GM19025 (cell line): ENCODE data around the gene SLC25A22.

Source experiments
- ATAC-seq: cut with Tn5 transposase; IDR thresholded peaks from one replicate; pipeline ENCODE4 v1.9.1; 2021; ENCODE audit warnings: mild to moderate bottlenecking, low read depth, moderate library complexity; ENCODE audit not compliant: unreplicated experiment

The SLC25A22 gene

DNA sequence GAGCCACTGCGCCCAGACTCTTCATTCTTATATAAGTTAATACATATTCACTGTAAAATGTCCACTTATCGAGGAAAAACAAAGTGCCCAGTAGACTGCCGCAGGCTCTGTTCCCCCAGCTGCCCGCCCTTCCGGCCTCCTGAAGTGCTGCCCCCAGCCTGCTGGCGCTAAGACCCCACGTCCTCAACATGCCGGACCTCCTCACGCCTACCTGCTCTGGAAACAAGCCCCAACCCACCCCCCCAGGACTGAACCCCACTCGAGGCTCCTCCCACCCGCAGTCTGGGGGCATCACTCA lies 21.9 kb downstream of the SLC25A22 start:
- ATAC-seq: no peak

DNA sequence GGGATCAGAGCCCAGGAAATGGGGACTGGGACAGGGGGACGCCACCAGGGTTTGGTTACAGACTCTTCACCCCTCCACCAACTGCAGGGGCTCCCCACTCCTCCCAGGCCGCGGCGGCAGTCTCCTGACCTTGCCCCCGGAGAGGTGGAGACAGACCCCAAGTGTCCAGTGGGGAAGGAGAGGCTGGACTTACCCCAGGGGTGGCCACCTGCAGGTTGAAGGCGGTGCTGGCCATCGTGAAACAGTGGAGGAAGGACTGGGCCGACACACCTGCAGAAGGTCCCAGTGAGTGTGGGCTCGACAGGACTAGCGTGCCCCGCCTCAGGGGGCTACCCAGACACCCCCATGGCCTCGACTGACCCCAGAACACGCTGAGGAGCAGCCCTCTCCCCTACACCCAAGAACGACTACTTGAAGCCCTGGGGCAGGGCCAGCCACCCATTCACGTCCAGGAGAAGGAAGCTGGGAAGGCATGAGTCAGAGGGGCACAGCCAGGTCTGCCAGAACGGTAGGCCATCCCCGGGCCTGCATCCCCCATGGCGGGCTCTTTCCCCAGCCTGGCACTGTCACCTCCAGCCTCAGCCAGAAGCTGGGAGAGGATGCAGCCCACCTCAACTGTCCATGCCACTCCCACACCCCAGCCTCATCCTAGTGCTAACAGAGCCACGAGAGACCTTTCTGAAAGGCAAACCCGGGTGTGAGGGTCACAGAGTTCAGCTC lies 23.0 kb downstream of the SLC25A22 start:
- ATAC-seq: no peak

DNA sequence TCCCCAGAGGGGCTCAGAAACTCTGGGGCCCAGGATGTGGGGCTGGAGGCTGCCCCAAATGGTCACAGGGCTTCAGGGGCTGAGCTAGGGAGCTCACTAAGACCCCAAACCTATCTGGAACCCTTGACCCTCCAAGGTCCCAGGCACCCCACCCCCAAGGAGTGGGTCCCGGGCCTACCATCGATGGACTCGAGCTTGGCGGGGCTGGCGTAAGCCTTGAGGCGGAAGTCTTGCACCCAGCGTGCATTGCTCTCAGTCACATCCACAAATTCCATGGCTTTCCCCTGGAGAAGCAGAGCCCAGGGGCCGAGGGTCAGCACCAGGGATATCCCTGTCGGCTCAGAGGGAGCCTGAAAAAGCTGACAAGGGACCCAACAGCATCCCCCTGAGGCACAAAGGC lies 24.3 kb downstream of the SLC25A22 start:
- no peak for ATAC-seq

DNA sequence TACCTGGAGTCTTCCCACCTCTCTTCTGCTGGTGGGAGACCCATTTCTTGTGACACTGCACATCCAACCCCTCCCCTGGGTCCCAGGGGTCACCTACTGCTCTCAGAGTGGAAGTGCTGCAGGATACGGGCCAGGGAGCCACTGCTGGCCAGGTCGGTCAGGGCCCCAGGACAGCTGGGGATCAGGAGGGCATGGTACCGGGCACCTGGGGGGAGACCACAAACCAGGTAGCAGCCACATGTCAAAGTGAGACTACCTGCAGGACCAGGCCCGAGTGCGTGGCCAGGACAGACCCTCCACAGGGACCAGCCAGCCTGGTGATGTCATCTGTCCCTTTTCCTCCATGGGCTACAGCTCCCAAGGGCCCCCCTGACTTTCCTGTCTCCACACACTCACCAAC lies 24.7 kb downstream of the SLC25A22 start:
- no peak for ATAC-seq

DNA sequence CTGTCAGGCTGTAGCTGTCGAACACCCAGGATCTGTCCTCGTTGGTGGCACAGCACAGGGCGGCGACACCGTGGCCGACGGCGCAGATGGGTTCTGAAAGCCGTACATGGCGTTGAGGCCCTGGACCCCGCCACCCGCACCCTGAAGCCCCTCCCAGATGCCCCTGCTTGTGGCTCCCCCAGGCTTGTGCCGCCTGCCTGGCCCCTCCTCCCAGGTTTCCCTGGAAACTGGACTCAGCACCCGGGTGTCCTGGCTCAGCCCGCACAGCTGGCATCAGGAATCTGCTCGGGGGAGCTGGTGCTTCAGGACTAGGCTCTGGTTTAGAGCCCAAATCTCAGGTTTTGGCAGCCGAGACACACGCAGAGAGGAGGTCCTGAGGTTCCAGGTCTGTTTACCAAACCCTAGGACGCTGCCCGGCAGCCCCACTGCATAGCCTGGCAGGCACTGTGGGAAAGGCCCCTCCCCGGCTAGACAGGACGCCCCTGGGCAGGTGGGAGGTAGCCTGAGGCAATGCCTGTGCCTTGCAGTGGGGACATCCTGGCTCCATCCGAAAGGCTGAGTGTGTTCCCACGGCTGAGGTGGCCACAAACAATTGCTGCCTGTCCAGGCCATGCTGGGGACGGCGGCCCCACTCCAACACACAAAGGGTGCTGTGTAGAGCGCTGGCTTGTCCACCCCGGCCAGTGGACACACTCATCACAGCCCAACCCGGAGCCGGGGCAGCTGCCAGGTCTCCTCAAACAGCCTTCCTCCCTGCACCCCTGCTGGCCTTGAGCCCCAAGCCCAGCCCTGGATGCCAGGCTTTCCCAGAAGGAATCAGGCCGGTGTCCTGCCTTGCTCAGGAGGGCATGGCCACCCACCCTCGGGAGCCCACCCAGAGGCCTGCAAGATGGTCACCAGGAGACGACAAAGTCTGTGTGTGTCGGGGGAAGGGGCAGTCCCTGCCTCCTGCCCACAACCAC lies 25.4 kb downstream of the SLC25A22 start:
- no peak for ATAC-seq

DNA sequence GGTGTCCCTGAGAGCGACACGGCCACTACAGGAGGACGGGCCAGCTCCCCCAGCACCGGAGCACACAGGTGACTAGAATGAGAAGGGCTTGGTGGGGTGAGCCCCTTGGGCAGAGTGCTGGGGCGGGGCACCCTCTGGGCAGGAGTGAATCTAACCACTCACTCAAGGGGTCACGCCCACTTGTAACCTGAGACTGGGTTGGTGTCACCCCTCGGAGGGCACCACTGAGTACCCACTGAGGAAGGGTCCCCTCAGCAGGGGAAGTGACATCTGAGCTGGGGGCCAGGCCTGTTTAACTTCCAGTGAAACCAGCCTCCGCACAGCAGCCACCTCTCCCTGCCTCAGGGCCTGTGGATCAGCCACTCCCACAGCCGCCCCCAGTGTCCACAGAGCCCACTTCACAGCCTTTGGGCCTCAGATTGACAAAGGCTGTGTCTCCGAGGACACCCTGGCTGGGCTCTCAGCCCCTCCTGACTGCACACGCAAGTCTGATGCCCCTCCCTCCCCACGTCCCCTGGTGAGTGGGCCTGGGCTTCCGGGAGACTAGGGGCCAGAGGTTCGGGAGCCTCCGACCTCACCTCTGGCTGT lies 26.4 kb downstream of the SLC25A22 start:
- ATAC-seq: no peak

DNA sequence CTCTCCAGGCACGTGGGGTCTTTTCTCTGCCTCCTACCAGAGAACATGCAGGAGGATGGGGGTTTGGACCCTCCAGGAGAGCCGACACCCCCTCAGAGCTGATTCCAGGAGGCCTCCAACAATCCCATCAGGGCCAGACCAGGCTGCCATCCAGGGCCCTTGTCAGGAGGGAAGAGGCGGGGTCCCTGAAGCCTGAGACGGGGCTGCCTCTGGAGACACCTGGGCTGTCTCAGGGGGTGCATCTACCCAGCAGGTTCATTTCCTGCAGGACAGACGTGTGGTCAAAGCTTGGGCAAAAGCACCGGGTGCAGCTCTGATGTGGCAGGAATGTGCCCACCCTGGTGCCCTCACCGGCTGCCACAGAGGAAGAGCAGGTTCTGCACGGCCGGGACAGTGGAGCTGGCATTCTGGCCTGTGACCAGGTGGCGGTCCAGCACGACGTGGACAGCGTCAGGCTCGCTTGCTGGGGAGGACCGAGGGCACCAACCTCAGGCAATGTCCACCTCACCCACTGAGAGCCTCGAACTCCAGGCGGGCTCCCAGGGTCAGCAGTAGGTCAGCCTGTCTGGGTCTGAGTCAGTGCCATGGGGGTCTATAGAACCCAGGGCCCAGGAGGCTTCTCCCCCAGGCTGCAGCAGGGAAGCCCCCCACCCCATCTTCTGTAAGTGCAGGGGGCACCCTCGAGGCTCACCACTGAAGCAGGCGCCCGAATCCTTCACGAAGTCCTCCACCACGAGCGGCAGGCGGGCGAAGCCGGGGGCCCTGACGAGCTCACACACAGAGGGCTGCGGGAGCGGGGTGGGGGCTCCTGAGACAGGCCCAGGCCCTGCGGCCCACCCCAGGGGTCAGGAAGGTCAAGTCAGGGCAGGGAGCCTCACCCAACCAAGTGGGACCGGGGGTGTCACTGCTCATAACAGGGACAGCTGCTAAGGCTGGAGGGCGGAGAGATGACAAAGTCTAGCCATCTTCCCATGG lies 27.2 kb downstream of the SLC25A22 start:
- ATAC-seq: no peak

DNA sequence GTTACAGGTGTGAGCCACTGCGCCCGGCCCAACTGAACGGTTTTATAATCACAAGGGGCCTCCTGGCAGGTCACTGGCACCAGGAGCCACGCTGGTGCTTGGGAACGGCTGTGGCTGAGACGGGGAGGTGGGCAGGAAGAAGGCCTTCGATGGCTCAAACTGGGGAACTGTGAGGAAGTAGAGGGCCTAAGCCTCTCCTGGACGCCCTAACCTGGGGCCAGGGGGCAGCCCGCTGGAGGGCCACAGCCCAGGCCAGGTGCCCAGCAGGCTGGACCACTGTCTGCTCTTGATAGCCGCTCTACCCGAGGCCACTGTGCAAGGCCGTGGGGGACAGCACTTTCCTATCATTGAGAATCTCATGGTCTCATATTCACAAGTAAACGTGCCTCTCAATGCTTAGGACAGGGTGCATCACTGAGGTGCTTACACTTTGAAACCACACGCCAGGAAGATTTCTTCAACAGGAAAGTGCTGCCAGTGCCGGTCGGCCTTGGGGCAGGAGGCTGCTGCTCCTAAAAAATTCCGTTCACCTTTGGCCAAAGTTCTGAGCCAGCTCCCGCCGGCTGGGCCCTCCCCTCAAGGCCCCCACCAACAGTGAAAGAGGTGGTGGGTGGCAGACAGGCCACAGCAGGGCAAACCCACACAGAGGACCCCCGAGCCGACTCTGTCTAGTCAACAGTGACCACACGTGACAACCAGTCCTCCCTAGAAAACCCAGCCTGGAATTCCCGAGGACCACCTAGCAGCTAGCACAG lies 28.0 kb downstream of the SLC25A22 start:
- ATAC-seq: no peak

DNA sequence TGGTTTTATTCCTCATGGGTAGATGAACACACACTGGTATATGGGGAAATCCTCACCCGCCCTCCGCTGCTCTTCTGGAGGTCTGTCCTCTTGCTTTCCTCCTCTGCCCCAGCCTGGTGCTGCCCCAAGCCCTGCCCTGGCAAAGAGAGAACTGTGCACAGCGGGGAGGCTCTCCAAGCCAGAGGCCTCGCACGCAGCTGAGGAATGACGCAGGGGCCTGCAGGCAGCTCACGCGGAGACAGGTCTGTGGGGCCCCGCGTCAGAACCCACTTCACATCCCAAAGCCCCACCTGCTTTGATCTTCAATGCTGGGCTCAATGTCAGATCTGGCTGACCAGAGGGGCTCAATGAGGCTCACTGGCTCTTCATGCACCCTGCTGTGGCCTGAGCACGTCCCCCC lies 30.8 kb downstream of the SLC25A22 start:
- ATAC-seq: no peak

DNA sequence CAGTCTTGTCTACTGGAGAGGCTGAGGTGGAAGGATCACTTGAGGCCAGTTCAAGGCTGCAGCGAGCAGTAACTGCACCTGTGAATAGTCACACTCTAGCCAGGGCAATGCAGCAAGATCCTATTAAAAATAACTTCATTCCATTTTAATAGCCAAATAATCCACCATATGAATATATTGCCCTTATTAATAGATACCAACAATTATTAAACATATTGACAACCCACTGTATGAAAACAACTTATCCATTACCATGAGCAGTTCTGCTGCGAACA lies 31.2 kb downstream of the SLC25A22 start:
- no peak for ATAC-seq

DNA sequence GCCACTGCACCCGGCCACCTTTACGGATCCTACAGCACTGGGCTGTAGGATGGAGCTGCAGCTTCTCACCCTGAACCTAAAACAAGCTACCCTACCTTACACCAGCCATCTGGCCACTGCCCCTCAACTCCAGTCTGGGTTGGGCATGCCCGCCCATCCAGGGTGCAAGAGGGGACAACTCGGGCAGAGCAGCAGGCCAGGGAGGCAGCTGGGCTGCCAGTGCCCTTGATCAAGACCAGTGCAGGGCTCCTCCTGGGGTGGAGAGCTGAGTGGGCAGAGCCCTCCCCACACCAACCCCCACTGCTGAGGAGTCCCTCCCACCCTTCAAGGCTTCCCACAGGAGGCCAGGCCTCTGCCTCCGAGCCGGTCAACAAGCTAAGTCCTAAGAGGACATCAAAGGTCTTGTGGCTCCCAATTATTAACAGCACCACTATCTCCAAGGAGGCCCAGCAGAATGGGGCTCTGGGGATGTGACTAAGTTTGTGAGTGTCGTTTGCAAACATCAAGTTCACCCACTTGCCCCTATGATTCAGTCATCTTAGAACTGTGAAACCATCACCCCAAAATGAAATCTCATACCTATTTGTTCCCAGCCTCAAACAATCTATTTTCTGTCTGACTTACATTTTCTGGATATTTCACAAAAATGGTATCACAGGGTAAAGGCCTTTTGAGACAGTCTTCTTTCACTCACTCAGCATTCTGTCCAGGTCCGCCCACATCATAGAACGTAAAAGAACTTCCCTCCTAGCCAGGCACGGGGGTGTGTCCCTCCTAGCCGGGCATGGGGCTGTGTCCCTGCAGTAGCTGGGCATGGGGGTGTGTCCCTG lies 31.8 kb downstream of the SLC25A22 start:
- no peak for ATAC-seq

DNA sequence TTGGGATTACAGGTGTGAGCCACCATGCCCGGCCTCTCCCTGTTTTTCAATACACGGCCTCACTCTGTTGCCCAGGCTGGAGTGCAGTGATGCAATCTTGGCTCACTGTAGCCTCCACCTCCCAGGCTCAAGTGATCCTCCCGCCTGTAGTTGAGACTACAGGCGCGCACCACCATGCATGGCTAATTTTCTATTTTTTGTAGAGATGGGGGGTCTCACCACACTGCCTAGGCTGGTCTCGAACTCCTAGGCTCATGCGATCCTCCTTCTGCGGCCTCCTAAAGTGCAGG lies 32.3 kb downstream of the SLC25A22 start:
- ATAC-seq: no peak

DNA sequence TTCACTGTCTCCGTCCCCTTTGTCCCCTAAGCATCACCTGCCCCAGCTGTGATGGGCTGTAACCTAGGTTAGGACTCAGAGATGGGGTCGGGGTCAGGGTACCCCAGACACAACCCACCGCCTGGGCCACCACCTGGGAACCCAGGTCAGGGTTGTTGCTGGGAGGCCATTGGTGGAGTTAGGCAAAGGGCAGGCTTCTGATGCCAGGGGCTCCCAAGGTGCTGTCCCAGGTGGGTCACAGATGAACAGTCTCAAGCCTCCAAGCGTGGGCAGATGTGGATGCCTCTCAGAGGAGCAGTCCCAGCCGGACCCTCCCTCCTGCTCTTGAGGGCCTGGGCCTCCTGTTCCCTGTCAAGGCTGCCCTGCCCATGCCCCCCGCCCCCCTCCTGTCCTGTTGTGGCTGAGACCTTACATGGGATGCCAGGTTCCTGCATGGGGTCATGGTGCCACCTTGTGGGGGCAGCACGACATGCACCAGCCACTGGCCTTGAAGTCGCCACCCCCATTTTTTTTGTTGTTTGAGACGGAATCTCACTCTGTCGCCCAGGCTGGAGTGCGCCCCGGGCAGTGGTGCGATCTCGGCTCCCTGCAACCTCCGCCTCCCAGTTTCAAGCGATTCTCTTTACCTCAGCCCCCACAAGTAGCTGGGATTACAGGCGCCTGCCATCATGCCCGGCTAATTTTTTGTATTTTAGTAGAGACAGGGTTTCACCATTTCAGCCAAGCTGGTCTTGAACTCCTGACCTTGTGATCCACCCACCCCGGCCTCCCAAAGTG lies 32.9 kb downstream of the SLC25A22 start:
- no peak for ATAC-seq

DNA sequence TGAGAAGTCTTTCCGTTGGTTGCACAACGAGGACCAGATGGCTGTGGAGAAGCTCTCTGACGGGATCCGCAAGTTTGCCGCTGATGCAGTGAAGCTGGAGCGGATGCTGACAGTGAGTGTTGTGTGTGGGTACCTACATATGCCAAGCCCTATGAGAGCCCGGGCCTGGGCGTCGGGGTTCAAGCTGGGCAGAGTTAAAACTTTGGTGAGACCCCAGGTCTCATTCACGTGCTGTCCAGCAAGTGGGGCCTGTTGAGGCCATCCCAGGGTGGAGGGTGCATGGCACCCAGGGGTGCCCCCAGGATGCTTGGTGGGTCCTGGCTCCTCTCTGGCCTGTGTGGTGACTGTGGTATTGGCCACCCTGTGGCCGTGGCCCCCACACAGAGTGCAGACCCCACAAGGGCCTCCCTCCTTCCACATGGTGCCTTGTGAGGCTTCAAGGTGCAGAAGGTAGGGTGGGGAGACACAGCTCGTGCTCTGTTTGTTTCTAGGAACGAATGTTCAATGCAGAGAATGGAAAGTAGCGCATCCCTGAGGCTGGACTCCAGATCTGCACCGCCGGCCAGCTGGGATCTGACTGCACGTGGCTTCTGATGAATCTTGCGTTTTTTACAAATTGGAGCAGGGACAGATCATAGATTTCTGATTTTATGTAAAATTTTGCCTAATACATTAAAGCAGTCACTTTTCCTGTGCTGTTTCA lies 33.6 kb downstream of the SLC25A22 start:
- ATAC-seq: no peak

DNA sequence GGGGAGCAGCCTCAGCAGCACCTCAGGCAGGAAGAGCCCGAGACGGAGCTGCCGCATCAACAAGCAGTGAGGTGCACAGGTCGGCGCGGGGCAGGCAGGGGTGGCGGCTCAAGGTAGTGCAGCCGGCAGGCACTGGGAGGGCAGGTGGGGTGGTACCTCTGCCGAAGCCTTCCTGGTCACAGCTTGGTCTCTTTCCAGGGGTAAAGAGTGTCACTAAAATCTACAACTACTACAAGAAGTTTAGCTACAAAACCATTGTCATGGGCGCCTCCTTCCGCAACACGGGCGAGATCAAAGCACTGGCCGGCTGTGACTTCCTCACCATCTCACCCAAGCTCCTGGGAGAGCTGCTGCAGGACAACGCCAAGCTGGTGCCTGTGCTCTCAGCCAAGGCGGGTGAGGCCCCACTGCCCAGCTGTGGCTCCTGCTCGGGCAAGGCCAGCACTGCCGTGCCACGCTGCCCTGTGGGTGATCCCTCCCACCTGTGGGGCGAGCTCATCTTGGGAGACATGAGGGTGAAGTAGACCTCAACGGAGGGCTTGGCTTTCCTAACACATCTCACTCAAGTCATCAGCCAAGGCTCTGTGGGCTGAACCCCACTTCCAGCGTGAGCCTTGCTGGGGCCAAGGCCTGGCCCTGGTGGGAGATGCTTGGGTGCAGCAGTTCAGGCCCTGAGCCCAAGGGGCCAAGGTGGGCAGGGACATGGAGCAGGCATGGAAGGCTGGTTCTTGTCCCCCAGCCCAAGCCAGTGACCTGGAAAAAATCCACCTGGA lies 34.3 kb downstream of the SLC25A22 start:
- ATAC-seq: no peak

DNA sequence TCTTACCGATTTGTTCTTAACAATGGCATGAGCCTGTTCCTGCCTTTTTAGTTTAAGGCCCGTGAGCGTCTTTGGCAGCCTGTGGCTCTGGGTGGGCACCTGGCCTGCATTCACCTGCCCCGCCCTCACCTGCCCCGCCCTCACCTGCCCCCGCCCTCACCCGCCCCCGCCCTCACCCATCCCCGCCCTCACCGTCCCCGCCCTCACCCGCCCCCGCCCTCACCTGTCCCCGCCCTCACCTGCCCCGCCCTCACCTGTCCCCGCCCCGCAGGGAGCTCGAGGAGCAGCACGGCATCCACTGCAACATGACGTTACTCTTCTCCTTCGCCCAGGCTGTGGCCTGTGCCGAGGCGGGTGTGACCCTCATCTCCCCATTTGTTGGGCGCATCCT lies 35.0 kb downstream of the SLC25A22 start:
- ATAC-seq: no peak

DNA sequence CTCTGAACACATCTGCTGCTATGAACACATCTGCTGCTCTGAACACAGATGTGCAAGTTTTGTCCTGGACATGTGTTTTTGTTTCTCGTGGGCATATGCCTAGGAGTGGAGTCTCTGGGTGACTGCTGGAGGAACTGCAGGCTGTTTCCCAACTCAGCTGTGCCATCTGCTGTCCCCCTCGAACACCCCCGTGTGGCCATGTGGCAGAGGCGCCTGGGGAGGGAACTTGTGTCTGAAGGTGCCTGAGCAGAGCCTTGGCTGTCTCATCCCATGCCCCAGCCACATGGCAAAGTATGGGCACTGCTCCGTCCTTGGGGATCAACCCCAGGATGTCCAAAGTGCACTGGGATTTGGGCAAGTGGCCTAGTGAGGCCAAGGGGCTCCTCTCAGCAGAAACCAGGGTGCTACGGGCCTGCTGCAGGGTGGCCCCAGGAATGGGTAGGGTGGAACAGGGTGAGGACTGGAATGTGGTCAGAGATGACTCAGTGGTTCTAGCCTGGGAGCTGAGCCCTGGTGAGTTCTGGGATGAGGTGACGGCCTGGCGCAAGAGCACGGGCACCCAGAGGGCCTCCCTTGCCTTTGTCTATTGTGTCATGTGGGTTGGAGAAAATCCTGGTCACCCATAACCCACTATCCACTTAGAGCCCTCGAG lies 35.5 kb downstream of the SLC25A22 start:
- ATAC-seq: no peak
